GM18867 (cell line): ENCODE data around the gene LRPAP1.

Experiments used
- ATAC-seq: cut with Tn5 transposase; IDR thresholded peaks from one replicate; pipeline ENCODE4 v1.9.1; 2021; ENCODE audit warnings: mild to moderate bottlenecking, moderate library complexity; ENCODE audit not compliant: unreplicated experiment

The LRPAP1 gene

DNA sequence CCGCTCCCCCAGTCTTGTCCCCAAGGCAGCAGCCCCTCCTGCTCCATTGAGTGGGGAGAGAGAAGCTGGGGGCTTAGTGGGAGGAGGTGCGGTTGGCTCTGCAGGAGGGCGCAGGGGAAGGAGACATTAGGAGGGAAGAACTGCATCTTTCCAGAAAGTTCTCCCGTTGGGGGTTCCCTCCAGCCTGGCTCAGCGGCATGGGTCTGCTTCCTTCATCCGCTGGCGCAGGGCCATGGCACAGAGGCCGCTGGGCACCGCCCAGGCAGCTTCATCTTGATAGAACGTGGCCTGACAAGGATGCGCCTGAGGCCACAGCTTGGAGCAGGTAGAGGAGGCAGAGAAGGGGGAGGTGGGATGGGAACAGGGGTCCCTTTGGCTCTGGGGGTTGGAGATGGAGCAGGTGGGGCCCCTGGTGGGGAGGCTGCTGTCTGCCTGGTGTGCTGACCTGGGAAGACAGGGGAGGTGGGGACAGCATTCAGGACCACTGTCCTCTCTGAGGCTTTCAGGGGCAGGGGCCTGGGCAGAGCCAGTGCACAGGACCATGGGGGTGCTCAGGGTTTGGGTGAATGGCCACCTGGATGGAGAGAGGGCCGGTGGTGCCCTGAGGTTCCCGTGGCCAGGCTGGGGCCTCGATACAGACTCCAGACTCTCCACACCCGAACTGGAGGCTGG, 57.0 kb downstream of the LRPAP1 start:
- no peak for ATAC-seq

DNA sequence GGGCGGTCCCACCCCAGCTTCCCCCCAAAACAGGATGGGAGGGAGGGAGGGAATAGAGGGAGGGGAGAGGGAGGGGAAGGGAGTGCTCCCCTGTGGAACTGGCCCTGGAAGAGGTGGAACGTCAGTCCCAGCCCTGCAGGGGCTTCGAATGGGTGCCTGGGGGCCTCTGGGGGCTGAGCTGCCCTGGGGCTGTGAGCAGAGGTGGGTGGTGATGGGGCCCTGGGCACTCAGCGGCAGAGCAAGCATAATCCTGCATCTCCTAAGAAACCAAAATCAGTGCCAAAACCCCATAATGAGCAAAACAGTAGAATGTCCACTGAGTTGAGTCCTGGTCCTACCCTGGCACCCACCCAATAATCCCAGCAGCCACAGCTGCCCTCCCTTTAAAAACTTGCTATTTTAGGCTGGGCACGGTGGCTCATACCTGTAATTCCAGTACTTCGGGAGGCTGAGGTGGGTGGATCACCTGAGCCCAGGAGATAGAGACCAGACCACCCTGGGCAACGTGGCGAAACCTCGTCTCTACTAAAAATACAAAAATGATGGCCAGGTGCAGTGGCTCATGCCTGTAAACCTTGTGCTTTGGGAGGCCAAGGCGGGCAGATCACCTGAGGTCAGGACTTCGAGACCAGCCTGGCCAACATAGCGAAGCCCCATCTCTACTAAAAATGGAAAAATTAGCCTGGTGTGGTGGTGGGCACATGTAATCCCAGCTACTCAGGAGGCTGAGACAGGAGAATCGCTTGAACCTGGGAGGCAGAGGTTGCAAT, 58.0 kb downstream of the LRPAP1 start:
- no peak for ATAC-seq

- no peak for ATAC-seq
Observed at GRCh38 chr4:3473181-3473950, 58.9 kb downstream of the LRPAP1 start.

DNA sequence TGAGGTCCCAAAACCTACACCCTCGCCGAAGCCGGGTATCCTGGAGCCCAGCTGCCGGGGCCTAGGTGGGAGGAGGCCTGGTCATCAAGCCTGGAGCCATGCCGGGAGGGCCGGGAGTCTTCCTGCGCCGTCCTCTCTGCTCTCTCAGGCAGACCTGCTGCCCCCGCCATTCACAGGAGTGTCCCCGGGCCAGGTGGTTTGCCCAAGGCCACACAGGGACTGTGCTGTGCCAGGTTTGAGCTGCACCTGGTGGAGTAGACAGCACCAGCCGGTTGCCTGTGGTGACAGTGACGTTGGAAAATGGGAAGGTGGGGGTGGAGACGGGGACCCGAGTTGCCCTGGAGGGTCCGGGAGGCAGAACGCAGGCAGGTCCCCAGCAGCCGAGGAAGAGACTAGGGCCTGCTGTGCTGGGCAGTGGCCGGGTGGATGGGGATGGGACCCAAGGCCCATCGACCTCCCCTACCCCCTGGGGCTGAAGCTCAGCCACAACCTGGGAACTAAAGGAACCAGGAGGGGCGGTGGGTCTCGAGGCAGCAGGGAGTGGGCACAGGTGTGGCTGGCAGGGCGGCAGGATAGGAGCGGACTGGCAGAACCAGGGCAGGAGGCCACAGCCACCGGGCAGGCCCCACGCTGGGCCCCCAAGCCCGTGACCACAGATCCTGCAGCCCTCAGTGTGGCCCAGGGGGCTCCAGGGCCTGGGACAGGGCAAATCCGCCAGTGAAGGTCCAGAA, 59.6 kb downstream of the LRPAP1 start:
- no peak for ATAC-seq

- no peak for ATAC-seq
Observed at GRCh38 chr4:3471886-3472285, 60.3 kb downstream of the LRPAP1 start.

GRCh38 chr4:3471098-3471760, 61.0 kb downstream of the LRPAP1 start:
- no peak for ATAC-seq

DNA sequence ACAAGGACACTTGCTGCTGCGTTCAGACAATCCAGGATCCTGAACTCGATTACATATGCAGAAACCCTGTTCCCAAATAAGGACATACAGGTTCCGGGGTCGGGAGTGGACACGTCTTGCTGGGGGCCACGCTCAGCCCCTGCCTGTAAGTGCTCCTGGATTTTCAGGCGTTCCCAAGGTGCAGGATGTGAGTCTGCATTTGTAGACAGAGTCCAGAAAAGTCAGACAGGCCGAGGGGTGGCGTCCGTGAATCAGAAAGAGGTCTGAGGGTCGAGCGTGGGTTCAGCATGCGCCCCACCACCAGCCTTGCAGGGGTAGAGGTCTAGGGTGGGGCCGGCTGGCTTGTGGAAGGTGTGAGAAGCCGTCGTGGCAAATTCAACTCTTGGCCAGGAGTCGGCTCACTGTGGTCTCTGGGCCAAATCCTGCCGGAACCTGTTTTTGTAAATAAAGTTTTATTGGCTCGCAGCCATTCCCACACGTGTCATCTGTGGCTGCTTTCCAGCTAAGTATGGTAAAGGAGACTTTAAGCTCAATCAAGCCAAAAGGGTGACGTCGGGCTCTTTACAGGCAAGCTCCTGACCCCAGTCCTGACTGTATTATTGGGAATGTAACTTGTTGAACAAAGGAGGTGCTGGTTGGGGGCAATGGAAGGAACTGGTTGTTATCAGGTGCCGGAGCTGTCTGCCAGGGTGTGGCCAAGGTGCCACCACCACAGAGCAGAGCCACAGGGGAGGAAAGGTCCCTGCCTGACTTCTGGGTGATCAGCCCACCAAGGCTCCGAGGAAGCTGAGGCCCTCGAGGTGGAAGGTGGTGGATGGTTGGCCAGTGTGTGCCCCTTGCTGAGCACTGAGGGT, 61.8 kb downstream of the LRPAP1 start:
- no peak for ATAC-seq

- no peak for ATAC-seq
Observed at GRCh38 chr4:3469386-3470243, 62.6 kb downstream of the LRPAP1 start.

GRCh38 chr4:3468804-3469203, 63.4 kb downstream of the LRPAP1 start:
- no peak for ATAC-seq

DNA sequence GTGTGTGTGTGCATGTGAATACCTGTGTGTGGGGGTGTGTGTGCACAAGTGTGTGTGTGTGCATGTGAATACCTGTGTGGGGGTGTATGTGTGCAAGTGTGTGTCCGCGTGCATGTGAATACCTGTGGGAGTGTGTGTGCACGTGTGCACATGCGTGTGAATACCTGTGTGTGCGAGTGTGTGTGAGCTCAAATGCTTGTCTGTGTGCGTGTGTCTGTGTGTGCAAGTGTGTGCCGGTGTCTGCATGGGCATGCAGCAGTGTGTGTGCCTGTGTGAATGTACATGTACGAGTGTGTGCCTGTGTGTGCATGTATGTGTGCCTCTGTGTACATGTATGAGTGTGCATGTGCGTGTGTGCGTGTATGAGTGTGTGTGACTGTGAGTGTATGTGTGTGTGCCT, 64.1 kb downstream of the LRPAP1 start:
- no peak for ATAC-seq

GRCh38 chr4:3467601-3468031, 64.6 kb downstream of the LRPAP1 start:
- no peak for ATAC-seq

DNA sequence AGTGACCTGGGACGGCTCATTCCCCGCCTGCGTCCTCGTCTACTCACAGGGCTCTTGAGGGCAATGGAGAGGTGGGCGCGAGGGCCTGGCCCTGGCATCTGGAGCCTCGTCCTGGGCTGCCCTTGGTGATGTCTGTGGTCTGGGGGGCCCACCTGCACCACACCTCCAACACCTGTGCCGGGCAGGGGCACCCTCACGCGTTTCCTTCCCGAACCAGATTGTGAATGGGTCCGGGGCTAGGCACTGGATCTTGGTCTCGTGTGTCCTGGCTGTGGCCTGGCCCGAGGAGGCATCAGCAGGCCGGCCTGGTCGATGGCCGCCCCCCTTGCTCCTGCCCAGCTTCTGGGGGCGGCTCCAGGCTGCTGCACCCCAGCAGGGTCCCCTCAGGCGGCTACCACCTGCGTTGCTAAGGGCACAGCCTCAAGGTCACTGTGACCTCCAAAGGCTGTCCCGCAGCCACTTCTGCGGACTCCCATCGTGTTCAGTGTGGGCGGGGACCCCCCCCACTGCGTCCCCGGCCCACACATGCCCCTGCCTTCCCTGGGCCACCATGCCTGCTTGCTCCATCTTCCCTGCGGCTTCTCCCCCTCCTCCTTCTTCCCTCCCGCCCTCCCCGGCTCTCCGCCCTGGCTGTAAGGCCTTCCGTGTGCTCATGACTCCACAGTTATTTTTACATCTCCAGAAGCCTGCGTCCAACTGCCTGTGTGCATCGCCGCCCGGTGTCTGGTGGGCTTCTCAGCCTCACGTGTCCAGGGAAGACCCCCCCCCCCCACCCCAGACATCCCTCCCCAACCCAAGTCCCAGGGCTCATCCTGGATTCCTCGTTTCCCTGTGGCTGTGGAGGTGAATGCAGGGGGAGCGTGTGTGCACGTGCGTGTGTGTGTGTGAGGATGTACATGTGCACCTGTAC, 65.3 kb downstream of the LRPAP1 start:
- no peak for ATAC-seq

GRCh38 chr4:3465698-3466671, 66.2 kb downstream of the LRPAP1 start:
- no peak for ATAC-seq

DNA sequence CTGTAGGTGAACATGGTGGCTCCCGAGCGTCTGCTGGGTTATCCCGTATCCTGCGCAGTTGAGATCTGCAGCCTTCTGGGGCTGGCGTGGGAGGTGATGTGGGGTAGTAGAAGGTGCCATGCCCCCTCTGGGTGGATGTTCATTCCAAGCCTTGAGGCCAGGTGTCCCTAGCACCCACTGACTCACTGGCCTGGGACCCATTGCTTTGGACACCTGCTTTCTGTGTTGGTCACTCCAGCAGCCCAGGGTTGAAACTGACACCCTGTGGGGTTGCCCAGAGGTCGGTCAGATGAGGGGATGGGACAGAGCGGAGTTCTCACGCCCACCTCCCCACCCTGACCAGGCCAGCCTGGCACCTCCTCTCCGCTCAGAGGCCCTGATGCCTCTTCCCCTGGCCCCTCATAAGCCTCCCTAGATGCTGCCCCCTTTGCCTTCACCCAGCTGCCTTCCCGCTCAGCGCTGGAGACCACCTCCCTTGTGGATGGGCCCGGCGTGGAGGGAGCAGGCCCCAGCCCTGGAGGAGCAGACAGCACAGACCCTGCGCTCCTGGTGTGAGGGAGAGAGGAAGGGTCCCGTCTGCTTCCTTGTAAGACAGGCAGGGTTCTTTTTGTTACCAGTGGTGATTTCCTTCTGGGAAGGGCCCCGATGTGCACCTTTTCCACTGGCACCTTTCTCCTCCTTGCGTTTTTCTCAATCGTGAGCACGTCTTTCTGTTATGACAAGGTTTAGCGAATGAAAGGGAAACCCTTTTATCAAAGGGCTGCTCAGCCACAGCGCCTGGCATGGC, 67.1 kb downstream of the LRPAP1 start:
- no peak for ATAC-seq

DNA sequence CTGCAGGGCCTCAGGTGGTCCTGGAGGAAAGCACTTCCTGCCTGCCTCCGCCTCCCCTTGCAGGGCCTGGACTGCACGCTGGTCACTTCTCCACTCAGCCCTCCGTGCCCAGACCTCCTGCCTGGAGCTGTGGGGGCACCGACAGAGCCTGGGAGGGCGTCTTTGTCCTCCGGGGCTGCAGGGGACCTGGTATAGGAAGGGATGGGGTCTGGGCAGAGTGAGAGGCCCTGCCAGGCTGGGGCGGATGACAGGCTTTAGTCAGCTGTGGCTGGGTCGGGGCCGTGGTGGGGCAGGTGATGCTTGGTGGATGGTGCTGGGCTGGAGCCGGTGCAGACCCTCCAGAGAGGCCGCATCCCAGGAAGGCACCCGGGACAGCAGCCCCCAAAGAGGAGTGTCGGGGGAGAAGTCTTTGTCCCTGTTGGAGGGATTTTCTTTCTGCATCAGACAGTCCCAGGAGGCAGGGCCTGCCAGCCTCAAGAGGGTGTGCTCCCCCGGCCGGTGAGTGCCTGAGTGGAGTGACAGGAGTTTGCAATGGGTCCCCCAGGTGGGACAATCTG, 67.8 kb downstream of the LRPAP1 start:
- no peak for ATAC-seq
